ENCODE data around the gene MYH10.

The MYH10 gene

DNA sequence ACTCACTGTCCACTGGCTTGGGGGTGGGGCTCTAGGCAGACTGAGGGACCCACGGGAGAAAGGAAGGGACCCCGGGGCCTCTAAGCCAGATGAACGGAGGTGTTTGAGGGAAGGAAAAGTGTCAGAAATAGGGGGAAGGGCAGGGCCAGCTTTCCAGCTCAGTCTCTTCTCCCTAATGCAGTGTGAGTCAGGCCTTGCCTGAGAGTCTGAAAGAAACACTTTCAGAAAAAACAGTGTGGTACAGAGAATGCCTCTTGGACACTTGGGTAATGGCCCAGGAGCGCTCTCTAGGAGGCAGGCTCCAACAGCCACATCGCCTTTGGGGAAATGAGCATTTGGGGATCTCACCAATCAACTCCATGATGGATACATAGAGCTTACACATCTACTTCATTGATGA lies 148.0 kb downstream of the MYH10 start:
- Histone ChIP-seq H3K9me3 (ENCODE audit: insufficient read depth, low read depth, low read length) (peaks cover 3% of the 10 kb centered on the region; the same call in 1 of the 2 replicates), H3K4me3 (ENCODE audit: low read length) (no peak overlapping the region), H3K27me3 (ENCODE audit: insufficient read depth, low read length) (no peaks in the 10 kb centered on the region), H3K4me1 (ENCODE audit: insufficient read depth, low read length) (no peaks in the 10 kb centered on the region), H3K27ac (ENCODE audit: low read depth, low read length) (no peak overlapping the region), H3K36me3 (ENCODE audit: insufficient read depth, low read length) (peaks cover 100% of the 10 kb centered on the region), H3K9ac (ENCODE audit: low read depth, low read length) (no peak overlapping the region)
- 96% methylated on average over 5 of the region's 5 CpGs for WGBS

DNA sequence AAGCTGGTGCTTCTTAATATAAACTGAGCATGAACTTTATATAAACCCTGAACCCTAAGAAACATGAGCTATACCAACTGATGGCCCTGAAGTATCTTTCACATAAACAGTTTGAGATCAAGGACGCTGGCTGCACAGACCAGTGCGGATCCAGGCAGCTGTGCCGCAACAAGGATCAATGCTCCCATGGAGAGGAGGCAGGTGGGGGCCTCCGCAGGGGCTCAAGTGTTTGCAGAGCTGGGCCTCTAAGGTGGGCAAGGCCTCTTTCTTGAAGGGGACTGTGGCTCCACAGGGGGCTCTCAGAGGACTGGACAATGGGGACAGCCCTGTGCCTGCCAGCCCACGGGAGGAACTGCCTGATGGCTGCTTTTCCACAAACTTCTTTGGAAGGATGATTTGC lies 148.8 kb downstream of the MYH10 start:
- H3K4me3 ChIP-seq (ENCODE audit: low read length) = no peak overlapping the region
- no peaks in the 10 kb centered on the region for H3K4me1 ChIP-seq (ENCODE audit: insufficient read depth, low read length)
- WGBS = 95% methylated on average over 5 of the region's 5 CpGs
- H3K9ac ChIP-seq (ENCODE audit: low read depth, low read length) = no peak overlapping the region
- no peaks in the 10 kb centered on the region for H3K27me3 ChIP-seq (ENCODE audit: insufficient read depth, low read length)
- H3K27ac ChIP-seq (ENCODE audit: low read depth, low read length) = no peak overlapping the region
- H3K9me3 ChIP-seq (ENCODE audit: insufficient read depth, low read depth, low read length) = peaks cover 3% of the 10 kb centered on the region; the same call in 1 of the 2 replicates
- H3K36me3 ChIP-seq (ENCODE audit: insufficient read depth, low read length) = peaks cover 100% of the 10 kb centered on the region

DNA sequence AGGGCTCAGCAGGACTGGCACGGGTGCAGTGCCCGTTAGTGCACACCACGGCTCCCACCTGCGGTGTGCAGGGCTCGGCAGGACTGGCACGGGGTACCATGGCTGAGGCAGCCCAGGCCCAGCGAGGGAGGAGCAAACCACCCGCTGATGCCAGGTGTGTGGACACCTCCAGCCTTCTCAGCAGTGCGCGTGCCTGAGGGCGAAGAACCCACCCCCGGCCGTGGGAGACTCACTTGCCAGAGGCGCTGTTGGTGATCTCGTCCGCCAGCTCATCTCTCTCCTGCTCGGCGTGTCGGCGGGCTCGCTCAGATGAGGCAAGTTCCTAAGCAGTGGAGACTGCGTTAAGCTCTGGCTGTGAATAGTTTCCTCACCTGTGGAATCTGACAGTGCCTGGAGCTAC lies 149.4 kb downstream of the MYH10 start:
- Histone ChIP-seq H3K9me3 (ENCODE audit: insufficient read depth, low read depth, low read length) (peaks cover 3% of the 10 kb centered on the region; the same call in 1 of the 2 replicates), H3K4me1 (ENCODE audit: insufficient read depth, low read length) (no peaks in the 10 kb centered on the region), H3K36me3 (ENCODE audit: insufficient read depth, low read length) (peaks cover 100% of the 10 kb centered on the region), H3K27ac (ENCODE audit: low read depth, low read length) (no peak overlapping the region), H3K27me3 (ENCODE audit: insufficient read depth, low read length) (no peaks in the 10 kb centered on the region), H3K9ac (ENCODE audit: low read depth, low read length) (no peak overlapping the region), H3K4me3 (ENCODE audit: low read length) (no peak overlapping the region)
- 92% methylated on average over 21 of the region's 22 CpGs for WGBS

DNA sequence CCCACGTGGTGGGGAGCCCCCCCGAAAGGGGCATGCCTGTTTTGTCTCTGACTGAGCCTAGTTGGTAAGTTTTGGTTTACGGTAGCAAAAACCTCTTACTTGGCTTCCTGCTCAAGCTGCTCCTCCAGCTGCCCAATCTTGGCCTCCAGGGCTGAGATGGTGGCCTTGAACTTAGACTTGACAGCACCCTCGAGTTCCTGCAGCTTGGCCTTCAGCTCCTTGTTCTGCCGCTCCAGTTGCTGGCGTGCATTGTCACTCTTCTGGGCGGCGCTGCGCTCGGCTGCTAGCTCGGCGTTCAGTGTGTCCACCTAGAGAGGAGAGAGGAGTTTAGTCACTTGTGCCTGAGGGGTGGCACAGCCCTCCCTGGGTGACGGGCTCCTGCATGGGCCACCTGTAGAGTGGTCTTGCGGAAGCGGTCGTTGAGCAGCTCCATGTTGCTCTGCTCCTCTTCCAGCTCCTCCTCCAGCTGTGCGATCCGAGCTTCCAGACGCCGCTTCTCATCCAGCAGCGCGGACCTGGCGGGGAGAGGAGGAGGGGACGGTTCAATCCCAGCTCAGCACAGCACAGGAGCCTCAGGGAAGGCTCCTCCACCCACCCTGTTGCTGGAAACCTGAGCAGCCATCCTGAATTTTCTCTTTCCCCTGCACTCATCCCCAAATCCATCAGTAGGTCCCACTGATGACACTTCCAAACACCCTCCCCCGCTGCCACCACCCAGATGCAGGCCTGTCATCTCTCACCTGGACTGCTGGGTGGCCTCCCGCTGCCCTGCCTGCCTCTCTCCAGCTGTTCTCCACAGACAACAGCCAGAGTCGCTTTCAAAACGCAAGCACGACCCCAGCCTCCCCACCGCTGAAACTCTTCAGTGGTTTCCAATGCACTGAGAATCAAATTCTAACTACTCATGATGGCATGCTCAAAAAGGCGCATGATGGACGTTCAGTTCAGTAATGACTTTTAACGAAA lies 150.2 kb downstream of the MYH10 start:
- Histone ChIP-seq H3K9me3 (ENCODE audit: insufficient read depth, low read depth, low read length) (peaks cover 3% of the 10 kb centered on the region; the same call in 1 of the 2 replicates), H3K27me3 (ENCODE audit: insufficient read depth, low read length) (no peaks in the 10 kb centered on the region), H3K27ac (ENCODE audit: low read depth, low read length) (no peak overlapping the region), H3K4me3 (ENCODE audit: low read length) (no peak overlapping the region), H3K36me3 (ENCODE audit: insufficient read depth, low read length) (peaks cover 100% of the 10 kb centered on the region), H3K4me1 (ENCODE audit: insufficient read depth, low read length) (no peaks in the 10 kb centered on the region), H3K9ac (ENCODE audit: low read depth, low read length) (no peak overlapping the region)
- 95% methylated on average over 33 of the region's 33 CpGs for WGBS

DNA sequence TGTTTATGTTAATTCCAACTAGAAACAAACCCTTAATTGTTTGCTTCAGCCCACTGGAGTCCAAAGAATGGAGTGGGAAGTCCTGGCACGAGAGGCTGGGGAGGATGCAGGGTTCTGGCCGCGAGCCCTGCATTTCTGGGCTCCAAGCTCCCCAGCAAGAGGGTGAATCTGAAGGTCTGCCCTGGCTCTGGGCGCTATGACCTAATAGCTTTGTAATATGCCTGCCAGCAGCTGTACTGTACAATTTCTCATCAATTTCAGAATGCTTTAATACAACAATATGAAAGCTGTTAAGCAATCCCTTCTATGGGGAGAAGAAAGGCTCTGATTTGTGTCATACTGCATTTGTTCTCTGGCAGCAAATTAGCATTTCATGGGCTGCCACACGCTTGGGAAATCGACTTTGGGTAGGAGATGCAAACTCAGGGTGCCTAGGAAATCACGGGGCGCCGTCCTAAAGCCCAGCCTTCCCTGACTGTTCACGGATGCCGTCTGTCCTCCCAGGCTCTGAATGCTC lies 151.0 kb downstream of the MYH10 start:
- WGBS = 90% methylated on average over 11 of the region's 11 CpGs
- H3K27ac ChIP-seq (ENCODE audit: low read depth, low read length) = no peak overlapping the region
- H3K9me3 ChIP-seq (ENCODE audit: insufficient read depth, low read depth, low read length) = no peaks in the 10 kb centered on the region
- no peaks in the 10 kb centered on the region for H3K27me3 ChIP-seq (ENCODE audit: insufficient read depth, low read length)
- H3K9ac ChIP-seq (ENCODE audit: low read depth, low read length) = no peak overlapping the region
- no peaks in the 10 kb centered on the region for H3K4me1 ChIP-seq (ENCODE audit: insufficient read depth, low read length)
- no peak overlapping the region for H3K4me3 ChIP-seq (ENCODE audit: low read length)
- H3K36me3 ChIP-seq (ENCODE audit: insufficient read depth, low read length) = peaks cover 100% of the 10 kb centered on the region

DNA sequence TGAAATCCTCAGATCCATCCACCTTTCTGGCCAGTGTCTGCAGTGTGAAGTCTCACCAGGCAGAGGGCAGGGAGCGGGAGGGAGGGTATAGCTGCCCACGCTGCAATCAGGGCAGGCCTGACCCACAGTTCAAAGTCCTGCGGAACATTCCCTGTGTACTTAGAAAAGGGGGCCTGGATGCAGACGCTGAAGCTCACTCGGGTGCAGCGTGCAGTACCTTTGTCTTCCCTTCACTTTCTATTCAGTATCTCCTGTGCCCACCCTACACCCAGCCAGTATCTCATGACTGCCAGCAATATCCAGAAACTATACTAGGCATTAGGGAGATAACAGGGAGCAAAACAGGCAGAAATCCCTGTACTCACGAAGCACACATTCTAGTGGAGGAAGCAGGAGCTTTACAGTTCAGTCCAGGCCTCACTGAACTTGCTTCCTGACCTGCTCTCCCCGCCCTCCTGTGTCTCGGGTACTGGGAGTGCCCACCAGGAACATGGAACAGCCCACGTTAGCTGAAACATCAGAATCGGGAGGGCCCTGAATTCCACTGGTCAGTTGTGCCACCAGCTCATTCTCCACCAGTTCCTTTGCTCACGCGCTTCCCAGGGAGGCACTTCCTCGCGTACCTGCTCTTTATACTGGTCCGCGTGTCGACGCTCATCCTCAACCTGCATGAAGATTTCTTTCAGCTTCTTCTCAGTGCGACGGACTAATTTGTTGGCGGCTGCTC lies 152.6 kb downstream of the MYH10 start:
- no peaks in the 10 kb centered on the region for H3K4me1 ChIP-seq (ENCODE audit: insufficient read depth, low read length)
- H3K27me3 ChIP-seq (ENCODE audit: insufficient read depth, low read length) = no peaks in the 10 kb centered on the region
- H3K9ac ChIP-seq (ENCODE audit: low read depth, low read length) = no peak overlapping the region
- no peak overlapping the region for H3K4me3 ChIP-seq (ENCODE audit: low read length)
- H3K9me3 ChIP-seq (ENCODE audit: insufficient read depth, low read depth, low read length) = no peaks in the 10 kb centered on the region
- WGBS = 96% methylated on average over 22 of the region's 22 CpGs
- no peak overlapping the region for H3K27ac ChIP-seq (ENCODE audit: low read depth, low read length)
- peaks cover 100% of the 10 kb centered on the region for H3K36me3 ChIP-seq (ENCODE audit: insufficient read depth, low read length)

DNA sequence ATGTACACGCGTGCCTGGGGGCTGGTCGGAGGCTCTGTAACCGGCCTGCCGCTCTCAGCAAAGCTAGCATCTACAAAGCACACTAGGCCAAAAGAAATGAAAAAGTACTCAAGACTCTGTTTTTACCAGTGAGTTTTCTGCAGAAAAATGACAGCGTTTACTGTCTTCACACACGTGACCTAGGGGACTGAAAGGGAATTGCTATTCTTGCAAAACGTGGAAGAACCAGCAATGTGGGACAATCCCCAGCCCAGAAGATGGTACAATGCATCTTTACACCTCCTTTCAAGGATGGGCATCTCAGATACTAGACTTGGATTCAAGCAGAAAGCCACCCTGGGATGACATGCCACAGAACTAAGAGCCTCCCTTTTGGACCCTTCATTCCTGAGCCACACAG lies 153.4 kb downstream of the MYH10 start:
- peaks cover 98% of the 10 kb centered on the region for H3K36me3 ChIP-seq (ENCODE audit: insufficient read depth, low read length)
- H3K27me3 ChIP-seq (ENCODE audit: insufficient read depth, low read length) = no peaks in the 10 kb centered on the region
- H3K9ac ChIP-seq (ENCODE audit: low read depth, low read length) = no peak overlapping the region
- no peaks in the 10 kb centered on the region for H3K4me1 ChIP-seq (ENCODE audit: insufficient read depth, low read length)
- no peaks in the 10 kb centered on the region for H3K9me3 ChIP-seq (ENCODE audit: insufficient read depth, low read depth, low read length)
- WGBS = 95% methylated on average over 8 of the region's 8 CpGs
- H3K27ac ChIP-seq (ENCODE audit: low read depth, low read length) = no peak overlapping the region
- H3K4me3 ChIP-seq (ENCODE audit: low read length) = no peak overlapping the region

DNA sequence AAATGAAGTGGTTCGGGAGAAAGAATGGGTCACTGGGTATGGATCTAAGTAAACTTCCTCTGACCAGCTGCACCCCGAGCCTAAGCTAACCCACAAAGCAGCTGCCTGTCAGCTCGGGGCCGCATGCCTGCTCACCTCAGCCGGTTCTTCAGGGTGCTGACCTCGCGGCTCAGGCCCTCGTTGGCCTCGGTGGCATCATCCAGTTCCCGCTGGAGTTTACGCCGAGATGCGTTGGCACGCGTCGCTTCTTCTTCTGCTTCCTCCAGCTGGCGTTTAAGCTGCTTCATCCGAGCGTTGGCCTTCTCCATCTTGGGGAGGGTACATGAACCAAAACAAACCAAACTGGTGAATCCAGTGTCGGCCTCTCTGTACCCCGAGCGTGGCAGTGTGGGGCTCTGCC lies 153.8 kb downstream of the MYH10 start:
- Histone ChIP-seq H3K4me1 (ENCODE audit: insufficient read depth, low read length) (no peaks in the 10 kb centered on the region), H3K27ac (ENCODE audit: low read depth, low read length) (no peak overlapping the region), H3K4me3 (ENCODE audit: low read length) (no peak overlapping the region), H3K9me3 (ENCODE audit: insufficient read depth, low read depth, low read length) (no peaks in the 10 kb centered on the region), H3K27me3 (ENCODE audit: insufficient read depth, low read length) (no peaks in the 10 kb centered on the region), H3K9ac (ENCODE audit: low read depth, low read length) (no peak overlapping the region), H3K36me3 (ENCODE audit: insufficient read depth, low read length) (peaks cover 98% of the 10 kb centered on the region)
- 97% methylated on average over 22 of the region's 22 CpGs for WGBS

DNA sequence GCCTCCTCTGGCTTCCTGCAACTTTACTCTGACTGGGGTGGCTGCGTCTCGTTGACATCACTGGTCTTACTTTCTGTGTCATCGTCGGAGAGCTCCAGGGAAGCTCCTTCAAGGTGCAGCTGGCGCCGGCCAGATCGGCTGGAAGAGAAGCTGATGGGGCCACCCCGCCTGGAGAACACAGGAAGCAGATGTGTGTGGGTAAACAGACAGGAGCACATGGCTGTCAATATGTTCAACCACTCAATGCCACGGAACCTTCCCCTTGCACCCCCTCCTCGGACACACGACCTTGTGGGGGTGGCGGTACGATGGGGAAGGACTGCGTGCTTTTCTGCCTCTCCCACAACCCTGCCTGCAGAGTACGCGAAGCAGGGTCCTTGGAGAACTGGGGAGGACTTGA lies 154.7 kb downstream of the MYH10 start:
- WGBS = 97% methylated on average over 16 of the region's 16 CpGs
- H3K36me3 ChIP-seq (ENCODE audit: insufficient read depth, low read length) = peaks cover 95% of the 10 kb centered on the region

DNA sequence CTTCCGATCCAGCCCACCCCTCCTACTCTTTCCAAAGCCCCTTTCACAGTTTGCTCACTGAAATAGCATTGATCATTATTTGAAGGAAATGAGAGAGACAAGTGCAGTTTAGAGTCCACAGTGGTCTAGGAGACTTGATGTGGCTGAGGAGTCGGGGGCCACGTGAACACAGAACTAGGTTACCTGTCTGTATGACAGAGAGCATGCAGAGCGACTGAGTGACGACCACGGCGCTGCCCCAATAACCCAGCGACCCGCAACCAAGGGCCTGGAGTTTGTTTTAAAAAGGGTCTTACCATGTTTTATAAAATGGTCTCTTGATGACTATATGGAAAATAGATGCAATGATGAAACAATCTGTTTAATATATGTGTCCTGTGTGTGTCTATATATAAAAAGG lies 155.3 kb downstream of the MYH10 start:
- Histone ChIP-seq H3K9ac (ENCODE audit: low read depth, low read length) (no peak overlapping the region), H3K9me3 (ENCODE audit: insufficient read depth, low read depth, low read length) (no peaks in the 10 kb centered on the region), H3K4me1 (ENCODE audit: insufficient read depth, low read length) (no peaks in the 10 kb centered on the region), H3K27ac (ENCODE audit: low read depth, low read length) (no peak overlapping the region), H3K4me3 (ENCODE audit: low read length) (no peak overlapping the region), H3K27me3 (ENCODE audit: insufficient read depth, low read length) (no peaks in the 10 kb centered on the region), H3K36me3 (ENCODE audit: insufficient read depth, low read length) (peaks cover 89% of the 10 kb centered on the region)
- WGBS = 95% methylated on average over 9 of the region's 9 CpGs

More for the DNA sequence above, 154.7 kb downstream of the MYH10 start:
- Histone ChIP-seq H3K4me1 (ENCODE audit: insufficient read depth, low read length) (no peaks in the 10 kb centered on the region), H3K27ac (ENCODE audit: low read depth, low read length) (no peak overlapping the region), H3K4me3 (ENCODE audit: low read length) (no peak overlapping the region), H3K27me3 (ENCODE audit: insufficient read depth, low read length) (no peaks in the 10 kb centered on the region), H3K9me3 (ENCODE audit: insufficient read depth, low read depth, low read length) (no peaks in the 10 kb centered on the region), H3K9ac (ENCODE audit: low read depth, low read length) (no peak overlapping the region)

DNA sequence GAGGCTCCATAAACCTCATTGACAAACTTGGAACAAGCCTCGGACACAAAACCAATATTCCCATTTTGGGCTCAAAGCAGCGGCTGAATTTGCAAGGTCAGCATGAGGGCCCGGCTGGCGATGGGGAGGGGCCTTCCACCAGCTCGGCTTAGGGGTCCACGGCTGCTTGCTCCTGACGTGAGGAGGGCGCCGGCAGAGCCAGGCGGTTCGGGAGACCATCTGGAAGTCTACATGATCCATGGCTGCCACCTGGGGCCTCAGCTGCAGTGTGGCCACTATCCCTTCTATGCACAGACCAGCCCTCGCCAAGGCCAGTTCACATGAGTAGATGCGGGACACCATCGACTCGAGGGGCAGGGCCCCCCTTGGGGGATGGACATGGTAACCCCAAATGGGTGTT lies 155.7 kb downstream of the MYH10 start:
- Histone ChIP-seq H3K27me3 (ENCODE audit: insufficient read depth, low read length) (no peaks in the 10 kb centered on the region), H3K4me1 (ENCODE audit: insufficient read depth, low read length) (no peaks in the 10 kb centered on the region), H3K27ac (ENCODE audit: low read depth, low read length) (no peak overlapping the region), H3K9ac (ENCODE audit: low read depth, low read length) (no peak overlapping the region), H3K9me3 (ENCODE audit: insufficient read depth, low read depth, low read length) (no peaks in the 10 kb centered on the region), H3K36me3 (ENCODE audit: insufficient read depth, low read length) (peaks cover 85% of the 10 kb centered on the region), H3K4me3 (ENCODE audit: low read length) (no peak overlapping the region)
- WGBS = 94% methylated on average over 15 of the region's 15 CpGs
